ENCODE measurements around the gene CLASRP.

The CLASRP gene

DNA sequence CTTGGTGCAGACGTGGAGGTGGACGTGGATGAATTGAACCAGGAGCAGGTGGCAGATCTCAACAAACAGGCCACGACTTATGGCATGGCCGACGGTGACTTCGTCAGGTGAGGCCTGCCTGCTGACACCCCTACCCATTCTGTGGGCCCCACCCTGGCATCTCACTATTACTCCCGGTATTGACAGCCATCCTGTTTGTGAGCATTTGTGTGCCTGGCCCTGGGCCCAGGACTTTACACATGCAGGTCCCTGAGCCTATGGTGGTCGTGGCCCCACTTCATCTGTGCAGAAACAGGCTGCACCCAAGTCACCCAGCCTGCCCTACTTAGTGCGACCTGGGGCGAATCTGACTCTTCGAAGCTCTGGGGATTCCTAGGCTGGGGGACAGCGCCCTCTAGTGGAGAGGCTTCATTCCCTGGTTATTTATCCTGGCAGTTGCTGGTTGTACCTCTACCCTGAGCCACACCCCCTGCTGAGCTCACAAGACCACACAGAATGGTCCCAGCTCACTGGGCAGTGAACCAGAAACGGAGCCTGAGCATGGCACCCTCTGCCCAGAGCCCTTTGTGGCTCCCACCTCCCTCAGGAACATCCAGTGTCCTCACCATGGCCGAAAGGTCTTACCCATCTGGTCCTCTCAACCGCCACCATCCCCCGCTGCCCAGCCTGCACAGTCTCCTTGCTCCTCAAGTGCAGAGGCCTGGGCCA, 20.6 kb downstream of the CLASRP start:
- peak; percentile 71 to 80 for DNase-seq (ENCODE audit: low read depth in 1 of 2, low spot score in 1 of 2)

DNA sequence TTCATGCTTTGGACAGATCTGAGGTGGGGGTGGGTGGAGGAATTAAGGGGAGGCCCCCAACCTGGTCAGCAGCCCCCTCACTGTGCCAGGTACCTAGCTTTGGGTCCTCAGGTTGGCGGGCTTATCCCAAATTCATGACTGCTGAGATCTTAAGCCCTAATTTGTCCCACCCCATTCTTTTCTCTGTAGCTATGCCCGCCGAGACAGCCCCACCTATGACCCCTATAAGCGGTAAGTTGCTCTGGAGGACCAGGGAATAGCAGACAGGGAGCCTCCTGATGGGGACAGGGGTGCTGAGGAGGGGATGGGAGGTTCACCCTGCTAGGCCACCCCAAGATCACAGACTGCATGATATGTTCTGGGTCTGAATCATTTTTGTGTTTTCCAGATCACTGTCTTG, 23.1 kb downstream of the CLASRP start:
- DNase-seq (ENCODE audit: low read depth in 1 of 2, low spot score in 1 of 2) = no peak

DNA sequence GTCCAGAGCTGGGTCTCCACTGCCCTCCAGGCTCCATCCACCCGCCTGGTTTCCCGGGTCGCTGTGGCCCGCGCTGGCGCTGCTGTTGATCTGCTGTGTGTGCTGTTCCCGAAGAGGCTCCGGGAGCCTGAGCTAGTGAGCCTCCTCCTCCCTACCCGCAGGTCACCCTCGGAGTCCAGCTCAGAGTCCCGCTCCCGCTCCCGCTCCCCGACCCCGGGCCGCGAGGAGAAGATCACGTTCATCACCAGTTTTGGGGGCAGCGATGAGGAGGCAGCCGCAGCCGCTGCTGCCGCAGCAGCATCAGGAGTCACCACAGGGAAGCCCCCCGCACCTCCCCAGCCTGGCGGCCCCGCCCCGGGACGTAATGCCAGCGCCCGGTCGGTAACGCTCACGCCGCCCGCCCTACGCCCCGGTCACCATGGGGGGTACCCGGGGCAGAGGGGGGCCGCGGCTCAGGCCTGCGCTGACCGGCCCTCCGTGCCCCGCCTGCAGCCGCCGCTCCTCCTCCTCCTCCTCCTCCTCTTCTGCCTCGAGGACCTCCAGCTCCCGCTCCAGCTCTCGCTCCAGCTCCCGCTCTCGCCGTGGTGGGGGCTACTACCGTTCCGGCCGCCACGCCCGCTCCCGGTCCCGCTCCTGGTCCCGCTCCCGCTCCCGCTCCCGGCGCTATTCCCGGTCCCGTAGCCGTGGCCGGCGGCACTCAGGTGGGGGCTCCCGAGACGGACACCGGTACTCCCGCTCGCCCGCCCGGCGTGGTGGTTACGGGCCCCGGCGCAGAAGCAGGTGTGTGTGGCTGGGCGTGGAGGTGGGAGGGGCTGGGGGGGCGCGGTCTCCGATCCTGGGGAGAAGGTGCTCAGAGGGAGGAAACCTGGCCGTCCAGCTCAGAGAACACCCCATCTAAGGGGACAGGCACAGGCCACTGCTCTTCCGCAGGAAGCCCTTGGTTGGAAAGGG, 25.3 kb downstream of the CLASRP start:
- DNase-seq (ENCODE audit: low read depth in 1 of 2, low spot score in 1 of 2) = no peak

DNA sequence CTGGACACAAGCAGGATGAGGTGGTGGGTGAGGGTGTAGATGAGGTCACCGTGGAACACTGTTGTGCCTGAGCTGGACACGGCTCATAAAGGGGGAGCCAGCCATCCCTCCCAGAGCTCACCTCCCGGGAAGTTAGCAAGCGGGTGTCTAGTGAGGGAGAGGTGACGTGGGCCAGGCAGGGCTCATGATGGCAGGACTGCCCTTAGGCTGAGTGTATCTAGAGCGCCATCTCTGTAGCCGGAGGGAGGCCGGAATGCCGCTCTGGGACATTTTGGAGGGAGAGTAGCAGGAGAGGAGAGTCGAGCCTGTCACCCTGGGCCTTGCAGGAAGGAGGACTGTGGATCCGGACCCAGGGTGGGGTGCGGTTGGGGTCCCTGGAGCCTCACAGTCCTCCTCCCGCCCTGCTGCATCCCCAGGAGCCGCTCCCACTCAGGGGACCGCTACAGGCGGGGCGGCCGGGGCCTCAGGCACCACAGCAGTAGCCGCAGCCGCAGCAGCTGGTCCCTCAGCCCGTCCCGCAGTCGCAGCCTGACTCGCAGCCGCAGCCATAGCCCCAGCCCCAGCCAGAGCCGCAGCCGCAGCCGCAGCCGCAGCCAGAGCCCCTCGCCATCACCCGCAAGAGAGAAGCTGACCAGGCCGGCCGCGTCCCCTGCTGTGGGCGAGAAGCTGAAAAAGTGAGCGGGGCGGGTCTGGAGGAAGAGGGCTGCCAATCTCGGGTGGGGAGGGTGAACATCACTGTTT, 28.2 kb downstream of the CLASRP start:
- no peak for DNase-seq (ENCODE audit: low read depth in 1 of 2, low spot score in 1 of 2)

DNA sequence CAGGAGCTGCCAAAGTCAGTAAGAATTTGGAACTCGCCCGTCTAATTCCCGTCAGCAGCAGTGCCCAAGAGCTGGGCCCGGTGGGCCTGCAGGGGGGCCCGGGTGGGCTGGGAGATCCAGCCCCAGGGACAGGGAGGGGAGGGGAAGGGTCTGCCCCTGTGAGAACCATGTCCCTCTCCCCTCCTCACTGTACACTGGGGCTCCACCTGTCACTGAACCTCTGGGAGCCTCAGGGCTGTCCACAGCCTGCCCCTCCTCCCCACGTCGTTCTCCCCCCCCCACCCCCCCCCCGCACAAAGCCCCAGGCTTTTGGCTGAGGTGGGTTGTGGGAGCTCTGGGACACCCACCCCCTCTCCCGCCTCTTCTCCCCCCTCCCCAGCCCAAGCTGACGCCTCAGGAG, 29.2 kb downstream of the CLASRP start:
- DNase-seq (ENCODE audit: low read depth in 1 of 2, low spot score in 1 of 2) = no peak

DNA sequence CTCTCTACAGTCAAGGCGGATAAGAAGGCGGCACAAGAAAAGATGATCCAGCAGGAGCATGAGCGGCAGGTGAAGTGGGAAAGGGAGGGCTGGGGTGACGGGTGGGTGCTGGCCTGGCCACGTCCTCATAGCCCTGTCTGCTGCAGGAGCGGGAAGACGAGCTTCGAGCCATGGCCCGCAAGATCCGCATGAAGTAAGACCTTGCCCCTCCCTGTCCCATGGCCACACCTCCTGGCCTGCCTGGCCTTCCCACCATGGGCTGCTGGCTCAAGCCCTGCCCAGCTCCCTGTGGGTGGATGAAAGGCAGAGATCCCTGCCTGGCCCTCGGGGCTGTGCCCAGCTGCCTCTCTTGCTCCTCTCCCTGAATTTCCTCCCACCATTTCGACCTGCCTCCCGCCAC, 30.2 kb downstream of the CLASRP start:
- DNase-seq (ENCODE audit: low read depth in 1 of 2, low spot score in 1 of 2) = no peak

DNA sequence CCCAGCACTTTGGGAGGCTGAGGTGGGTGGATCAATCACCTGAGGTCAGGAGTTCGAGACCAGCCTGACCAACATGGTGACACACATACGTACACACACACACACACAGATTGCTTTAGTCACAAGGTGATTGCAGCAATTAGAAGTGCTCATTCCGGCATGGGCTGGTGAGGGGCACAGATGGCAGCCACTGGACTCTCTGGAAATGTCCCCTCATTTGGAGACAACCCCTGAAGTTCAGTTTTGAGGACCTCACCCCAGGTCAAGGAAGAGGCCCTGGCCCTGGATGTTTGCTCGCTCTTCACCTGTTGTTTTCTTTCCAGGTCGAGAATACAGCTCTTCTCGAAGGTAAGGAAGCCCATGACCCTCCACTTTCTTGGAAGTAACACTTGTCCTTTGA, 31.4 kb downstream of the CLASRP start:
- no peak for DNase-seq (ENCODE audit: low read depth in 1 of 2, low spot score in 1 of 2)

DNA sequence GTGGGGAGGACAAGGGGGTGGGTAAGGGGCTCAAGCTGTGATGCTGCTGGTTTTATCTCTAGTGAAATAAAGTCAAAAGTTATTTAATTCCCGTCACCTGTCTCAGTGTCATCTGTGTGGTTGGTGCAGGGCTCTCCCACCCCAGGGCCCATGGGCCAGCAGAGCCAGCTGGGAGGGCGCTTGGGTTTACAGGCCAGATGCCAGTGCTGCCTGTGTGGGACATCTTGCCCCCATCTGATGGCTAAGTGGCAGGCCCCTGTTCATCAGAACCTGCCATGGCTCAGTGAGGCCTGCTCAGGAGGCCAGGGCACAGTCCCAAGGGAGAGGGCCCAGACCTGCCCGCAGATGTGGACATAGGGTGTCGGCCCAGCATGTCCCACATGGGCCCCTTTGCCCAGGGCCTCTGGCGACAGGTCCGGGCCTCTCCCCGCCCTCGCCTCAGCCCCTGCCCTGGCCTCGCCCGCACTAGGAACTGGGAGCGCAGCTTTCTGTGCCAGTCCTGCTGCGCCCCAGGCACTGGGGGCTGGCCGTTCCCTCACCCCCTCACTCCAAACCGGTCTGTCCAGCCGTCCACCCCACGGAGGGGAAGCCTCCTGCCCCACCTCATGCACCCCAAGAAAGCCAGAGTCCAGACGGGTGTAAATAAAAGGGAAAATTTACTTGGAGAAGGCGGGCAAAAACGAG, 32.2 kb downstream of the CLASRP start:
- no peak for DNase-seq (ENCODE audit: low read depth in 1 of 2, low spot score in 1 of 2)

DNA sequence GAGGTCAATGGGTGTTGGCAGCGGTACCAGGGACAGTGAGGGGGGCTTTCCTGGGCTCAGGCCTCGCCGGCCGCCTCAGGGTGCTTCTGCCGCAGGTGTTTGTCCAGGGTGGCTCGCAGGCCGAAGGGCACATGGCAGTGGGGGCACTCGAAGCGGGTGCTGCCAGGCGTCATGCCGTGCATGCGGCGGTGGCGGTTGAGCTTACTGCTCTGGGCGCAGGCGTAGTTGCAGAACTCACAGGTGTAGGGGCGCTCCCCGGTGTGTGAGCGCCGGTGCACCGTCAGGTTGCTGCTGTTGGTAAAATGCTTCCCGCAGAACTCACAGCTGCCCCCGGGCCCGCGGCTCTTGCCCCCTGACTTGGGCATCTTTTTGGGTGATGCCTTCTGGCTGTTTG, 32.7 kb downstream of the CLASRP start:
- no peak for DNase-seq (ENCODE audit: low read depth in 1 of 2, low spot score in 1 of 2)

DNA sequence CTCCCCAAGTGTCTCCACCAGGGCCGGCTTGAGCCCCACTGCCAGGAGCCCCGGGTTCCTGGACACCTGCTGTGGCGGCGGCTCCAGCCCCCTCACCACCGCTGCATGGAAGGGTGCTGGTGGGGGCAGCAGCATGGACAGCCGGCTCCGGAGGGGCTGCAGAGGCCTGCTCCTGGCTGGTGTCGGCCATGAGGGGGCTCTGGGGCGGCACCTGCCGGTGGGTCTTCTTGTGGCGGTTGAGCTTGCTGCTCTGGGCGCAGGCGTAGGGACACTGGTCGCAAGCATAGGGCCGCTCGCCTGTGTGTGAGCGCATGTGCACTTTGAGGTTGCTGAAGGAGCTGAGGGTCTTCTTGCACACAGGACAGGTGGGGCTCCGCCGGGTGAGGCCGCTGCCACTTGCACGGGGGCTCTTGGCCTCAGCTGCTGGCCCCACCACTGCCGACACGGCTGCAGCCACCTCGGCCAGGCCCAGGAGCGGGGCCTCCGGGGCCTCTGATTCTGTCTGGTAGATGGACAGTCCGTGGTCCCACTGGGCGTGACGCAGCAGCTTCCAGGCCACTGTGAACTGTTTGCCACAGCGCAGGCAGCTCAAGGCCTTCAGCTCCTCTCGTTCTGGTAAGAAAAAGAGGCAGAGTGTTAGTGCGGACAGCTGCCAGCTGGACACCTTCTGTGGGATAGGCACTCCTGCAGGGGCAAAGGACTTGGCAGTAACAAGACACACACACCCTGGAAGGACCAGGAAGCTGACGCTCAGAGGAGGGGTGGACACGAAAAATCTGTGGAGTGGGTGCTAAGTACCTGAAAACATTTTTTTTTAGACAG, 33.3 kb downstream of the CLASRP start:
- DNase-seq (ENCODE audit: low read depth in 1 of 2, low spot score in 1 of 2) = no peak

DNA sequence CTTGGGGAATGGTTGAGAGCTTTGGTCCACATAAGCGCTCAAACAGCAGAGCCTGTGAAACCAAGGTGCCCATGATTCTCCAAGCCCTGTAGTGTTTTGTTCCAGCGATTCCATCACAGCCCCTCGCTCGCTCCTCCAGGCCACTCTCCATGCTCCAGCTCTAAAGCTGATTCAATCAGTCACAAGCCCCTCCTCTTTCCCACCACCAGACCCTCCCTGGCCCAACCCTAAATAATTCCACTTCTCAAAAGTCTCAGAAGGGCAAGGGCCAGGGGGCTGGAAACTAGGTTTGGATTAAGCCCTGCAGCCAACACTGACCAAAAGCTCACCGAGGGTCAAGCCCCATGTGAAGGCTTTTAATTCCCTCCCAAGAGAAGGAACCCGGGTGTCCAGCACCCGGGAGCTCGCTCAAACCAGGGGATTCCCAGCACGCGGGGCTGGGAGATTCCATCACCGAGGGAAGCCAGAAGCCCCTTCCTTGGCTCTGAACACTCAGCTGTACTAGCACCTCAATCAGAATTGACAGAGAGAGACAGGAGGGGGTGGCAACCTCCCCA, 36.0 kb downstream of the CLASRP start:
- no peak for DNase-seq (ENCODE audit: low read depth in 1 of 2, low spot score in 1 of 2)

DNA sequence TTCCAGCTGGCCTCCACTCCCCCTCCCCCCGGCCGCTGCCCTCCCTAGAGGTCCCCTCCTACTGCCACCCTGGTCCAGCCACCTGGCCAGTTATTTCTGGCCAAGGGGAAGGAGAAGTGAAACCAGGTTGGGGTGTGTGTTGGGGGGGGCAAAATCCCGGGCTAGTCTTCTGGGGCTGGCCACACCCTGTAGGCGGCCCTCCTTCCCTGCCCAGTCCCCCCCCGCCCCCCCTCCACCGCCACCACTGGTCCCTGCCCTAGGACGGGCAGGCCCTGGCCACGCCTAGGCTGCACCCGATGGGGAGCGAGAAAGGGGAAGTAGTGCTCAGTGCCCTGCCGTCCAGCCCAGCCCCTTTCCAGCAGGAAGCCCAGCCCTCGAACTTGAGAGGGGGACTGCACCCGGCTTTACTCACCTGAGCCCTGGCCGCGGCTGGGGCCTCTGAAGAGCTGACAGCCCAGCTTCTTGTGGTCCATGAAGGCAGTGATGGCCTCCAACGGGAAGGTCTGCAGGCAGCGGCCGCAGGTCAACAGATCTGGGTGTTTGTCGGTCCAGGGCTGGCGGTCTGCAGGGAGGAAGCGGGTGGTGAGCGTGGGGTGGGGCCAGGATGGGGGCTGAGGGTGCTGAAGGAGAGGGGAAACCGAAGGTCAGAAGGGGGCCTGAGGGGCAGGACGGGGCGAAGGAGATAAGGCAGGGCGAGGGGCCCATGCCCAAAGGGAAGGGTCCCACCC, 36.6 kb downstream of the CLASRP start:
- DNase-seq (ENCODE audit: low read depth in 1 of 2, low spot score in 1 of 2) = no peak

DNA sequence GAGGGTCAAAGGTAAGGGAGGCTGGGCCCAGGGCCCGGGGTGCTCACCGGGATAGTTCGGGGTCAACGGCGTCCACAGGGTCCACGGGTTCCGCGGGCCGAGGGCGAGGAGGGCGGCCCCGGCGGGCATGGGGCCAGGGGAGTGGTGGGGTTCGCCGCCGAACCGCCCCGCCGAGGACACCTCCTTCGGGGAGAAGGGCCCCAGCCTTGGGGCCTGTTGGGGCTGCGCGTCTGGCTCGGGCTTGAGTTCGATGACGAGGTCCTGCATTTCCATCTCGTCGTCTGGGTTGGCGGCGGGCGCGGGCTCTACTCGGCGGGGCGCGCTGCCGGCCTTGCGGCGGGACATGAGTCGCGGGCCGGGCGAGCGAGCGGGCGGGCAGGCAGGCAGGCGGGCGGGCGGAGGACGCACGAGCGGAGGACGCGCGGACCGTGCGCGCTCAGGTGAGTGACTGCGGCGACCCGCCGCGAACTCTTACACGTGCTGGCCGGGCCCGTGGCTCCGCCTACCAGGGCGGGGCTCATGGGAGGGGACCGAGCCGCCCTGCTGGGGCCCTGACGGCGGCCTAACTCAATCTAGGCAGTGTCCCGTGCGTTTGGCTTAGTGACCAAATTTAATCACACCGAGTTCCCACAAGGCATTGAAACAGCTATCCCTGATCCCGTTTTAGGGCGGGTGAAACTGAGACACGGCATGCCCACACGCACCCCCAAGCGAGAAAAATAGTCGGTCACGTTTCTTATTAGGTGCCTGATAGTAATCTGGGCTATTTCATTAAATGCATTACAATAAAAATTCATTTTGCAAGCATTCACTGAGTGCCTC, 37.4 kb downstream of the CLASRP start, which contains the start of gene ZNF296:
Gene ZNF296 (minus strand): TSS at position 450 of the 822 bp plus-strand sequence. CDS start 105 bp downstream, at position 345.
- peak; percentile 57 to 66 for DNase-seq (ENCODE audit: low read depth in 1 of 2, low spot score in 1 of 2)

DNA sequence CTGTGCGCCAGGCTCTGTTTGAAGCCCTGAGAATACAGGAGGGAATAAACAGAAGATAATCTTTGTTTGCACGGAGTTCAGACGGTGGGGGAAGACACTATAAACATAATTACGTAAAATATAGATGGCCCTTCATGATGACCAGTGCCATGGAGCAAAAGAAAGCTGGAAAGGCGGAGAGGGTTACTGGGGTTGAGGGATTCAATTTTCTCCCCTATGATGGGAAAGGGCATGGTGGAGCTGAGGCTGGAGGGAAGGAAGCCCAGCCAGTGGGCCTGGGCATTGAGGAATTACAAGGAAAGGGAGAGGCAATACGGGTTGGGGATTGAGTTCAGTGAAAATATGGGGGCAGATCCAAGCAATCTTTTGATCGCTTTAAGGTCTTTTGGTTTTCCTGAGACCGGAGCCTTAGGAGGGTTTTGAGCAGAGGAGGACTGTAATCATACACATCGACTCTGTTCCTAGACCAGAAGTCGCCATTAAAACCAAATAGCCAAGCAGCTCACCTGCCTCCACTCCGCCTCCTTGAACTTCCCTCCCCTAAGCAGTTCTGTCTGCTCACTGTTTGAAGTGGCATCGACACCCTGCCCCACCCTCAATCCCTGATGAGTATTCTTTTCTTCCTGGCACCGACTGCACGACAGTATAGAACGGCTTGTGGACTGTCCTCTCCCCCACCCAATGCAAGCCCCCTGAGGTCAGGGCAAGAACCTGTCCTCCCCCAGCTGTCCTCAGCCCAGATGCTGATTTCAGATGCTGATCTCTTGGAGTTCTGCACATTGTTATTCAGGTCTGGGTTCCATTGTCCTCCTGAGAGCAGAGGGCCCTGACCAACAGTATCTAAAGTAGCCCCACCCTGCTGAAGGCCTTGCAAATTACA, 38.2 kb downstream of the CLASRP start:
- no peak for DNase-seq (ENCODE audit: low read depth in 1 of 2, low spot score in 1 of 2)

DNA sequence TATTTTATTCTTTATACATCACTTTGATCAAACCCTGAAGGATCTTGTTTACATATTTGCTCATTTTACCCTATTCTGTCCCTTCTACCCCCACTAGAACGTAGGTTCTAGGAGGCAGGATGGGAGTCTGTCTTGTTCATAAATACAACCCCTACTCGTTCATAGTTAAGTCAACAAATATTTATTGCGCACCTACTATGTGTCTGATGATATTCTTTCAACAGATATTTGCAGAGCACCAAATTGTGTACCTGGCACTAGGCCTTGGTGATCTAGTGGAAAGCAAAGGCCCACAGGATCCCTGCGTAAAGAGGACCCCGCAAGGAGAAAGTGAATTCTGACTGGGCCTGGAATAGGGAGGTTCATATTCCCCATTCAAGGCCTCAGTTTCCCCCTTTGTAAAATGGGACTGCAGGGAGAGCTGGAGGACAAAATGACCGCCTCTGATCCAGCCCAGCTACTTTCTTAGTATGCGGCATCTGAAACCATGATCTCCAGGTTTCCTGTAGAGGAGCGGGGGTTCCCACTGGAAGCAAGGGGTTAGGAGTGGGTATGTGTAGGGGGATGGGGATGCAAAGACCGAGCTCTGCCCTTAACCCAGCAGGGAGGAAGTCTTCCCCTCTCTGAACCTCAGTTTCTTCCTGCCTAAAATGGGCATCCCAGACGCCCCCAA, 39.7 kb downstream of the CLASRP start:
- no peak for DNase-seq (ENCODE audit: low read depth in 1 of 2, low spot score in 1 of 2)

DNA sequence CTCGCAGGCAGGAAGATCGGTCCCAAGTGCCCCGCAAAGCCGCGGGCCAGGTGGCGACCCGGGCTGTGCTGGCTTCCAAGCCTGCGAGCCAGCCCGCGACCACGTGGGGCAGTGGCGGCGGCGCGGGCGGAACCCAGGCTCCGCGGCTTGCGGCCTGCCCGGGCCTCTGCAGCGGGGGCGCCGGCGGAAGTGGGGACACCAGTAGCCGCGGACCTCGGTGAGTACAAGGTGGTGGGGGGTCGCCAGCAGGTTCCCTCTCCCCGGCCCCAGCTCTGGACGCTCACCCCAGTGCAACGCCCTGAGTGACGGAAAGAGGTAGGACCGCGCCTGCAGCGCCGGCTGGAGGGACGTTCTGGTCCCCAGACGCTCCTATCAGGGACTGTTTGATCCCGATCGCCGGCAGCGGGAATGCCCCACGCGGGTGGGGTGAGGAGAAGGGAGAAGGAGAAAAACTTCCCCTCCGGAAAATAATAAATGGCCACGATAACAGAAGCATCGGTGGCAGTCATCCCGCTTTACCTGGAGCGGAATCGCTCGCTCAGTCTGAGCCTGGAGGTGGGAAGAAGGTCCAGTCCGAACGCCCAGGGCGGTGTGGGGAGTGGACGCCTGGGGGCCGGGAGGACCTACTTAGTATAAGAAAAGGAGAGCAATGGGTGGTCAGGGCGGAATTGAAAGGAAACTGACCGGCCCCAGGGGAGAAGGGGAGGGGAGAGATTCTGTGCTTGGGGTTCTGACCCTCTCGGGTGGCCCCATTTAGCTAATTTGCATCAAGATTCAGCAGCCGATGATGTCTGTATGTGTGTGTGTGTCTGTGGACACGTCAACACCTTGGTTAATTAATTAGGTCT, 40.4 kb downstream of the CLASRP start, which contains the start of gene GEMIN7:
Gene GEMIN7 (plus strand): TSS at position 198 of the 848 bp plus-strand sequence. CDS start 10,855 bp downstream, outside the sequence.
- DNase-seq (ENCODE audit: low read depth in 1 of 2, low spot score in 1 of 2) = peak; percentile 51 to 75

Data from activated T-helper 1 cell treated with anti-CD3 and anti-CD28 coated beads, Interleukin-2, amount 50 U/mL, for 16 hours (primary cell).